Placental epithelial cell (primary cell): Measurements from ENCODE around the gene MAP4. TPM values are rescaled to one million over a fixed set of nuclear protein-coding genes. Genes with fewer than 3 reads are reported as not detected.
A peak's percentile ranks its signal among the peaks of the same experiment; 100 is the strongest.

Experiments
- small RNA-seq: library from RNA; depleted of rRNA; stranded (forward); fragments of <200 nt; gene quantifications from one replicate; pipeline ENCODE3, GENCODE V24; 2012
- total RNA-seq: library from RNA; depleted of rRNA; stranded (reverse); fragments of >200 nt; gene quantifications from 2 replicates; pipeline ENCODE4 v1.2.3, GENCODE V29; 2012

The MAP4 gene, protein sequence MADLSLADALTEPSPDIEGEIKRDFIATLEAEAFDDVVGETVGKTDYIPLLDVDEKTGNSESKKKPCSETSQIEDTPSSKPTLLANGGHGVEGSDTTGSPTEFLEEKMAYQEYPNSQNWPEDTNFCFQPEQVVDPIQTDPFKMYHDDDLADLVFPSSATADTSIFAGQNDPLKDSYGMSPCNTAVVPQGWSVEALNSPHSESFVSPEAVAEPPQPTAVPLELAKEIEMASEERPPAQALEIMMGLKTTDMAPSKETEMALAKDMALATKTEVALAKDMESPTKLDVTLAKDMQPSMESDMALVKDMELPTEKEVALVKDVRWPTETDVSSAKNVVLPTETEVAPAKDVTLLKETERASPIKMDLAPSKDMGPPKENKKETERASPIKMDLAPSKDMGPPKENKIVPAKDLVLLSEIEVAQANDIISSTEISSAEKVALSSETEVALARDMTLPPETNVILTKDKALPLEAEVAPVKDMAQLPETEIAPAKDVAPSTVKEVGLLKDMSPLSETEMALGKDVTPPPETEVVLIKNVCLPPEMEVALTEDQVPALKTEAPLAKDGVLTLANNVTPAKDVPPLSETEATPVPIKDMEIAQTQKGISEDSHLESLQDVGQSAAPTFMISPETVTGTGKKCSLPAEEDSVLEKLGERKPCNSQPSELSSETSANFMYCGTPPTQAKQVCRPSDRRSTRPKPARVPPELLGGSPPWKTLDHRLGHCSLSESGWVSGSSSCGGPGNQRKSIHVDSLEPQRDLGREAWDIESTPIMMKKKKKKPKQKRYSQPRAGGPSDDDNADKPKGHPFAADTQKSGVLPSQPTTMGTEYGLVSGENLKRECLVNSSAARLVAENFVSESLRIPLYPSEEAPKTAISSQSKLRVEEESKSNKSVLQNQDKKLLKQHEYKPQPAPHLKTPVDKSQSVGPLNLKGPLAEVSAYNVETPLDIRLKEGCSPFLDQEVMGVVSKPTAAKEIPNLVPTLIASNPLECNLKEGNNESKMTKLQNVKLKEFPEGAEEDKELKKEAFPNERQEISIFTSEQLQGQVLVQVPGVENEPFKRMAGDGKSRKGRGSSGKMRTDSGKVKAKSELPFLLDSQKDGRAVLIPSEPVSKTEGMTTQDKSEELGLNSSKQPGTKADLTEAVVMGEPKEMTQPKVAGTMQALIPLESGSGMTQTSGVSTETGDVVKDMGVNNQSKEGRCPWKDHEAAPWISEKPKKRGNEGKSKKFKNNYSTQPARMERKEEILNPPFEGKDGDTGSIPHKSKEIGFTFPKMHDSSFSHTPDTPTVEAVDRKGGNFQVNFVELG (N-terminal part only)
- 79.3 and 124 TPM in 2 replicates for total RNA-seq

DNA sequence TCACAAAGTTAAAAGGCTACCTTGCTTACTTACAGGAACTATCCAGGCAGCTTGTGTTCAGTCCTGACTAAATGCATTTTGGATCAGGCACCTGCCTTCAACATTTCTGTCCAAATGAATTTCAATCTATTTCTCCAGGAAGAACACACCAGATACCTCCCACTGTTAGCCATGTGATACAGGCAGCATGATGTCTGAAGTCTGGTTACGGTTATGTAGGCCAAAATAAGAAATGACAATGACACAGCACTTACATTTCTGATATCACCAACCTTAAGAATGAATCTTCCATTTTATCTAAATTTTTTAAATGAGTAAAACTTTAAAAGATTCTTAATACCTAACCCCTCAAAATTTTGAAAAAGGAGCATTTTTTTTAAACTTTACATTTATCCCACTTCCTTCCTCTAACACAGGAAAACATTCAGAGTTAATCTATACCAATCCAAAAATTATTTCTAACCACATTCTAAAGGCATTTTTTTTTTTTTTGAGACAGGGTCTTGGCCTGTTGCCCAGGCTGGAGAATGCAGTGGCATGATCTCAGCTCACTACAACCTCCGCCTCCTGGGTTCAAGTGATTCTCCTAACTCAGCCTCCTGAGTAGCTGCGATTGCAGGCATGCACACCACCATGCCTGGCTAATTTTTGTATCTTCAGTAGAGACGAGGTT is at the start of gene MAP4:
Gene MAP4, minus strand, starts transcription at position 116 of the 673 bp plus-strand sequence. CDS start 17,556 bp downstream, outside the sequence.

GRCh38 chr3:47802734-47803479 is 213.3 kb downstream of the MAP4 start, which contains the start of gene DHX30:
TSS of gene DHX30 (plus strand) at chr3:47803138. CDS start at chr3:47810684, 7,546 bp downstream.

Small RNA genes within 50 kb of the gene (small RNA-seq; reads per million reads assigned to genes)
- not detected for gene AC124916.2
- 58.5 reads per million, percentile 98 among the genes with 10 or more reads in this experiment for gene MIR1226
- gene RF00019, result not detected
- gene RF02271, result not detected

Other genes starting within 250 kb of the MAP4 start
- 46.7 and 56.5 TPM in 2 replicates for gene SMARCC1, start 234.5 kb downstream of the MAP4 start, total RNA-seq
- 43.6 and 63.2 TPM in 2 replicates for gene DHX30, start 213.3 kb downstream of the MAP4 start, total RNA-seq
- 5.1 and 12.0 TPM in 2 replicates for gene CDC25A, start 172.0 kb upstream of the MAP4 start, total RNA-seq
- gene CAMP, start 207.1 kb upstream of the MAP4 start, total RNA-seq, result not detected in 2 replicates
- gene ZNF589, start 224.7 kb upstream of the MAP4 start, total RNA-seq, result 1.5 and 3.9 TPM in 2 replicates